CD14-positive monocyte (primary cell): Measurements from ENCODE around the gene ROR1. TPM values are rescaled to one million over a fixed set of nuclear protein-coding genes. Genes with fewer than 3 reads are reported as not detected.

Experiments
- DNase-seq, 3 donors: peaks; one replicate each; pipeline ENCODE4 v3.0.0-alpha.2; 2011 to 2022
- H2AFZ ChIP-seq: 2 replicates; pipeline ENCODE4 v1.6.0; 2012; ENCODE audit warnings: mild to moderate bottlenecking, low read depth, low read length, inconsistent platforms; ENCODE audit not compliant: insufficient read depth, poor library complexity, severe bottlenecking
- H3K27ac ChIP-seq, 2 donors: 1 replicate in 1 of 2; 2 replicates in 1 of 2; pipeline ENCODE4 v1.5.1; 2012 to 2013; ENCODE audit warnings: low read length in 2 of 2, control low read depth in 1 of 2, inconsistent platforms in 1 of 2, low read depth in 1 of 2, mild to moderate bottlenecking in 1 of 2
- H3K27me3 ChIP-seq, 2 donors: one replicate each; pipeline versions ENCODE4 v1.6.0 to v1.6.1; 2011 to 2013; ENCODE audit warnings: low read length in 2 of 2; ENCODE audit not compliant: control insufficient read depth in 2 of 2, insufficient read depth in 2 of 2
- H3K36me3 ChIP-seq, 2 donors: replicated peaks in 1 of 2; 1 replicate in 1 of 2; 2 replicates in 1 of 2; pipeline versions ENCODE4 v1.5.1 to v1.6.1; 2012 to 2013; ENCODE audit warnings: low read length in 2 of 2, control low read depth in 1 of 2, inconsistent platforms in 1 of 2, mild to moderate bottlenecking in 1 of 2; ENCODE audit not compliant: insufficient read depth in 2 of 2, control insufficient read depth in 1 of 2
- H3K4me1 ChIP-seq, 2 donors: 1 replicate in 1 of 2; 2 replicates in 1 of 2; pipeline versions ENCODE4 v1.5.1 to v1.6.1; 2012 to 2013; ENCODE audit warnings: low read length in 2 of 2, control low read depth in 1 of 2, inconsistent platforms in 1 of 2, mild to moderate bottlenecking in 1 of 2, moderate library complexity in 1 of 2; ENCODE audit not compliant: insufficient read depth in 2 of 2, control insufficient read depth in 1 of 2
- H3K4me2 ChIP-seq: replicated peaks from 2 replicates; pipeline ENCODE3; 2012; ENCODE audit warnings: low read length, moderate library complexity, mild to moderate bottlenecking; ENCODE audit not compliant: poor library complexity, severe bottlenecking; ENCODE audit errors: extremely low read depth
- H3K4me3 ChIP-seq, 3 experiments: fragments of 200-600 bp in 1 of 3; sonication (generic) in 1 of 3; replicated peaks in 1 of 3; 1 replicate in 2 of 3; 2 replicates in 1 of 3; pipeline ENCODE4 v1.5.1; 2011 to 2013; ENCODE audit warnings: low read length in 3 of 3, mild to moderate bottlenecking in 3 of 3, control low read depth in 2 of 3, low read depth in 2 of 3, inconsistent platforms in 1 of 3, moderate library complexity in 1 of 3
- H3K79me2 ChIP-seq: 2 replicates; pipeline ENCODE4 v1.6.0; 2012; ENCODE audit warnings: mild to moderate bottlenecking, control low read depth, inconsistent platforms, low read length, moderate library complexity; ENCODE audit not compliant: insufficient read depth
- H3K9ac ChIP-seq: 2 replicates; pipeline ENCODE4 v1.6.0; 2017; ENCODE audit warnings: low read length, mild to moderate bottlenecking; ENCODE audit not compliant: insufficient read depth, poor library complexity, severe bottlenecking
- H3K9me3 ChIP-seq, 2 donors: replicated peaks in 1 of 2; 1 replicate in 1 of 2; 2 replicates in 1 of 2; pipeline versions ENCODE4 v1.5.1 to v1.6.1; 2012 to 2013; ENCODE audit warnings: low read length in 2 of 2, control low read depth in 1 of 2; ENCODE audit not compliant: control insufficient read depth in 1 of 2, insufficient read depth in 1 of 2
- H4K20me1 ChIP-seq: 2 replicates; pipeline ENCODE4 v1.6.0; 2012; ENCODE audit warnings: mild to moderate bottlenecking, low read length, control low read depth, moderate library complexity; ENCODE audit not compliant: insufficient read depth
- H3K27ac Mint-ChIP-seq, 7 donors: one replicate each; pipeline ENCODE4 v1.8.0; 2020; ENCODE audit warnings: mild to moderate bottlenecking in 7 of 7, mixed read lengths in 7 of 7, moderate library complexity in 6 of 7, inconsistent platforms in 2 of 7
- H3K27me3 Mint-ChIP-seq, 3 donors: one replicate each; pipeline ENCODE4 v1.8.0; 2021 to 2022; ENCODE audit warnings: low read depth in 3 of 3, mild to moderate bottlenecking in 3 of 3, mixed read lengths in 3 of 3, moderate library complexity in 3 of 3, inconsistent platforms in 1 of 3
- H3K36me3 Mint-ChIP-seq, 2 donors: one replicate each; pipeline ENCODE4 v1.8.0; 2020; ENCODE audit warnings: mixed read lengths in 2 of 2, inconsistent platforms in 1 of 2, mild to moderate bottlenecking in 1 of 2
- H3K4me1 Mint-ChIP-seq: one replicate; pipeline ENCODE4 v1.8.0; 2020; ENCODE audit warnings: mild to moderate bottlenecking, mixed read lengths
- H3K4me3 Mint-ChIP-seq, 2 donors: one replicate each; pipeline ENCODE4 v1.8.0; 2020; ENCODE audit warnings: mild to moderate bottlenecking in 2 of 2, mixed read lengths in 2 of 2, moderate library complexity in 1 of 2
- H3K9me3 Mint-ChIP-seq, 7 donors: one replicate each; pipeline ENCODE4 v1.8.0; 2020 to 2022; ENCODE audit warnings: mixed read lengths in 7 of 7, mild to moderate bottlenecking in 6 of 7, moderate library complexity in 6 of 7, inconsistent platforms in 2 of 7
- CTCF ChIP-seq: fragments of 200-600 bp; IDR thresholded peaks from one replicate; pipeline ENCODE4 v1.8.0; 2022; ENCODE audit warnings: antibody characterized with exemption, mild to moderate bottlenecking
- WGBS: methylation state at CpG from one replicate; pipeline ENCODE4 v1.1.5; 2013; ENCODE audit warnings: missing lambda C conversion rate; ENCODE audit not compliant: insufficient coverage; 5-methylcytosine and 5-hydroxymethylcytosine counted together
- intact Hi-C, 2 donors: fragments of 100-400 bp; cut with micrococcal nuclease; formaldehyde crosslinking; loops; one replicate each; pipeline versions ENCODE4 v1.15.0 to v1.15.1; 2023
- polyA plus RNA-seq, 3 donors: library from polyadenylated mRNA; depleted of rRNA in 1 of 3; unstranded in 2 of 3; stranded (reverse) in 1 of 3; fragments of 300-500 nt in 2 of 3; fragments of >200 nt in 1 of 3; fragmentation: Illumina TruSeq in 2 of 3; gene quantifications; 1 replicate in 2 of 3; 2 replicates in 1 of 3; pipeline ENCODE4 v1.2.3, GENCODE V29; 2012 to 2021

Gene ROR1
- polyA plus RNA-seq, 3 donors = not detected

- Histone ChIP-seq H4K20me1 (no peaks in the 10 kb centered on the region), H2AFZ (no peak overlapping the region), H3K9me3 (no peaks in the 10 kb centered on the region), H3K4me1 (no peaks in the 10 kb centered on the region), H3K9ac (no peak overlapping the region), H3K27ac (no peak overlapping the region), H3K79me2 (no peaks in the 10 kb centered on the region), H3K4me2 (no peak overlapping the region), H3K36me3 (no peaks in the 10 kb centered on the region), H3K27me3 (no peaks in the 10 kb centered on the region), H3K4me3 (no peak overlapping the region)
- Mint-ChIP-seq H3K4me1 (peaks cover 4% of the 10 kb centered on the region), H3K9me3 (peaks cover 0 to 1% (median 0%) of the 10 kb centered on the region in 7 donors), H3K27ac (no peak overlapping the region), H3K27me3 (no peaks in the 10 kb centered on the region), H3K36me3 (no peaks in the 10 kb centered on the region), H3K4me3 (no peak overlapping the region)
- DNase-seq = no peak
- TF ChIP-seq CTCF = no peak
- intact Hi-C loops = no loop called here
- 98% methylated on average over 5 of the region's 10 CpGs for WGBS
Measured at GRCh38 chr1:63918418-63918945, 144.7 kb downstream of the ROR1 start.

GRCh38 chr1:63920154-63921117 lies 146.6 kb downstream of the ROR1 start:
- no peaks in the 10 kb centered on the region for H3K36me3 Mint-ChIP-seq
- H3K4me1 Mint-ChIP-seq = peaks cover 4% of the 10 kb centered on the region
- Histone ChIP-seq H3K9ac (no peak overlapping the region), H3K36me3 (no peaks in the 10 kb centered on the region), H4K20me1 (no peaks in the 10 kb centered on the region), H3K27me3 (no peaks in the 10 kb centered on the region), H2AFZ (no peak overlapping the region), H3K9me3 (no peaks in the 10 kb centered on the region), H3K4me3 (no peak overlapping the region), H3K4me2 (no peak overlapping the region), H3K79me2 (no peaks in the 10 kb centered on the region), H3K4me1 (no peaks in the 10 kb centered on the region), H3K27ac (no peak overlapping the region)
- no peaks in the 10 kb centered on the region for H3K27me3 Mint-ChIP-seq
- TF ChIP-seq CTCF = no peak
- no peak for DNase-seq
- WGBS = no CpG with 5 or more reads among the region's 7 CpGs
- H3K27ac Mint-ChIP-seq = no peak overlapping the region
- H3K9me3 Mint-ChIP-seq = peaks cover 0 to 1% (median 0%) of the 10 kb centered on the region in 7 donors
- no peak overlapping the region for H3K4me3 Mint-ChIP-seq
- intact Hi-C loops = no loop called here
